Esophagus squamous epithelium (tissue), 5 donors: ENCODE measurements around the gene RASA2. TPM values are rescaled to one million over a fixed set of nuclear protein-coding genes. Genes with fewer than 3 reads are reported as not detected.

Experiments
- DNase-seq: peaks from one replicate; lab custom pipeline; 2025; lab: John Stamatoyannopoulos, UW
- H3K27ac ChIP-seq, 4 donors: fragments of 200-600 bp; sonication (generic); one replicate each; pipeline ENCODE4 v1.5.1; 2016 to 2019; ENCODE audit warnings: mild to moderate bottlenecking in 1 of 4
- H3K27me3 ChIP-seq, 4 donors: fragments of 200-600 bp; sonication (generic); 1 replicate in 3 of 4; 2 replicates in 1 of 4; pipeline versions ENCODE4 v1.5.1 to v1.6.0; 2017 to 2021; ENCODE audit warnings: antibody characterized with exemption in 1 of 4
- H3K36me3 ChIP-seq, 3 donors: fragments of 200-600 bp; sonication (generic); one replicate each; pipeline ENCODE4 v1.5.1; 2016 to 2019
- H3K4me1 ChIP-seq, 3 donors: fragments of 200-600 bp; sonication (generic); one replicate each; pipeline ENCODE4 v1.5.1; 2017 to 2019
- H3K4me3 ChIP-seq, 4 donors: fragments of 200-600 bp; sonication (generic); 1 replicate in 3 of 4; 2 replicates in 1 of 4; pipeline ENCODE4 v1.5.1; 2016 to 2019; ENCODE audit warnings: mild to moderate bottlenecking in 2 of 4, moderate library complexity in 1 of 4
- H3K9me3 ChIP-seq, 3 donors: fragments of 200-600 bp; sonication (generic); one replicate each; pipeline ENCODE4 v1.5.1; 2016 to 2019
- CTCF ChIP-seq, 6 experiments: fragments of 450-650 bp in 4 of 6; fragments of 200-600 bp in 2 of 6; sonication (generic) in 2 of 6; IDR thresholded peaks; one replicate each; pipeline ENCODE4 v1.5.1; 2016 to 2019; ENCODE audit warnings: antibody characterized with exemption in 6 of 6, mild to moderate bottlenecking in 4 of 6, moderate library complexity in 4 of 6
- POLR2A ChIP-seq, 4 donors: fragments of 450-650 bp; IDR thresholded peaks; one replicate each; pipeline ENCODE4 v1.6.1; 2017; ENCODE audit warnings: antibody characterized with exemption in 4 of 4, mild to moderate bottlenecking in 4 of 4, moderate library complexity in 3 of 4
- WGBS, 2 donors: methylation state at CpG; one replicate each; pipeline ENCODE4 v1.1.5; 2018; 5-methylcytosine and 5-hydroxymethylcytosine counted together
- intact Hi-C: fragments of 100-400 bp; cut with DNase I; formaldehyde crosslinking; loops from one replicate; pipeline ENCODE4 v1.15.0; 2022
- total RNA-seq, 4 donors: library from RNA; depleted of rRNA; stranded (reverse); fragments of >200 nt; gene quantifications; one replicate each; pipeline ENCODE4 v1.1.0, GENCODE V29; 2016
- donor health status: DM: yes; HTN: yes; CAD: no.

Gene RASA2
- total RNA-seq, 4 donors from 2014 or later = 12.6 to 24.6 (median 19.4) TPM

- no peak for DNase-seq
- intact Hi-C loops = no loop called here
- H3K27me3 ChIP-seq = no peaks in the 10 kb centered on the region
- no peak overlapping the region for H3K4me3 ChIP-seq
- no peak overlapping the region for H3K27ac ChIP-seq
- 34 to 55% methylated on average over 2 of the region's 2 CpGs for WGBS, 2 donors
- H3K9me3 ChIP-seq = no peaks in the 10 kb centered on the region
- peaks cover 0 to 3% (median 0%) of the 10 kb centered on the region in 3 donors for H3K4me1 ChIP-seq
- no peaks in the 10 kb centered on the region for H3K36me3 ChIP-seq
- TF ChIP-seq POLR2A (IDR thresholded peaks at IDR 0.05) (no peak), CTCF (IDR thresholded peaks at IDR 0.05) (no peak)
These were observed 21.6 kb upstream of the RASA2 start for GRCh38 chr3:141465221-141465620.

GRCh38 chr3:141466633-141467169 is 20.1 kb upstream of the RASA2 start:
- Histone ChIP-seq H3K36me3 (no peaks in the 10 kb centered on the region), H3K4me3 (no peak overlapping the region), H3K4me1 (no peaks in the 10 kb centered on the region), H3K9me3 (no peaks in the 10 kb centered on the region), H3K27me3 (no peaks in the 10 kb centered on the region), H3K27ac (no peak overlapping the region)
- intact Hi-C loops = no loop called here
- WGBS, 2 donors = 89 to 90% methylated on average over 3 of the region's 3 CpGs
- TF ChIP-seq CTCF (IDR thresholded peaks at IDR 0.05) (no peak), POLR2A (IDR thresholded peaks at IDR 0.05) (no peak)
- DNase-seq = no peak

GRCh38 chr3:141469720-141470119 is 17.1 kb upstream of the RASA2 start:
- H3K4me3 ChIP-seq = no peak overlapping the region
- intact Hi-C loops = no loop called here
- no peak for DNase-seq

GRCh38 chr3:141471160-141471559 is 15.7 kb upstream of the RASA2 start:
- intact Hi-C loops = no loop called here
- DNase-seq = no peak

More at GRCh38 chr3:141469720-141470119, 17.1 kb upstream of the RASA2 start:
- H3K27ac ChIP-seq = no peak overlapping the region
- TF ChIP-seq CTCF (IDR thresholded peaks at IDR 0.05) (no peak), POLR2A (IDR thresholded peaks at IDR 0.05) (no peak)
- H3K27me3 ChIP-seq = no peaks in the 10 kb centered on the region
- H3K4me1 ChIP-seq = no peaks in the 10 kb centered on the region
- H3K36me3 ChIP-seq = no peaks in the 10 kb centered on the region
- no peaks in the 10 kb centered on the region for H3K9me3 ChIP-seq

GRCh38 chr3:141476033-141476432 is 10.8 kb upstream of the RASA2 start:
- H3K4me1 ChIP-seq = no peaks in the 10 kb centered on the region
- TF ChIP-seq POLR2A (IDR thresholded peaks at IDR 0.05) (no peak), CTCF (IDR thresholded peaks at IDR 0.05) (no peak)
- H3K4me3 ChIP-seq = no peak overlapping the region
- WGBS, 2 donors = 85 to 86% methylated on average over 2 of the region's 2 CpGs
- no peaks in the 10 kb centered on the region for H3K36me3 ChIP-seq
- H3K27ac ChIP-seq = no peak overlapping the region
- DNase-seq = no peak
- intact Hi-C loops = loop anchor here (5.0 kb wide), 1 partner anchor 81 kb away; no protein-coding TSS in a partner anchor
- no peaks in the 10 kb centered on the region for H3K27me3 ChIP-seq
- no peaks in the 10 kb centered on the region for H3K9me3 ChIP-seq

More at GRCh38 chr3:141471160-141471559, 15.7 kb upstream of the RASA2 start:
- Histone ChIP-seq H3K27me3 (no peaks in the 10 kb centered on the region), H3K9me3 (no peaks in the 10 kb centered on the region), H3K36me3 (no peaks in the 10 kb centered on the region), H3K4me3 (no peak overlapping the region), H3K4me1 (no peaks in the 10 kb centered on the region), H3K27ac (no peak overlapping the region)
- TF ChIP-seq CTCF (IDR thresholded peaks at IDR 0.05) (no peak), POLR2A (IDR thresholded peaks at IDR 0.05) (no peak)
- WGBS, 2 donors = 77 to 88% methylated on average over 4 to 5 of the region's 5 CpGs
